Suppressor macrophage treated with lipopolysaccharide for 4 hours (primary cell): ENCODE data around the gene HIVEP2.
A peak's percentile ranks its signal among the peaks of the same experiment; 100 is the strongest.

Source experiments
- DNase-seq: peaks from one replicate; pipeline ENCODE4 v3.0.0-alpha.2; 2020

The HIVEP2 gene

DNA sequence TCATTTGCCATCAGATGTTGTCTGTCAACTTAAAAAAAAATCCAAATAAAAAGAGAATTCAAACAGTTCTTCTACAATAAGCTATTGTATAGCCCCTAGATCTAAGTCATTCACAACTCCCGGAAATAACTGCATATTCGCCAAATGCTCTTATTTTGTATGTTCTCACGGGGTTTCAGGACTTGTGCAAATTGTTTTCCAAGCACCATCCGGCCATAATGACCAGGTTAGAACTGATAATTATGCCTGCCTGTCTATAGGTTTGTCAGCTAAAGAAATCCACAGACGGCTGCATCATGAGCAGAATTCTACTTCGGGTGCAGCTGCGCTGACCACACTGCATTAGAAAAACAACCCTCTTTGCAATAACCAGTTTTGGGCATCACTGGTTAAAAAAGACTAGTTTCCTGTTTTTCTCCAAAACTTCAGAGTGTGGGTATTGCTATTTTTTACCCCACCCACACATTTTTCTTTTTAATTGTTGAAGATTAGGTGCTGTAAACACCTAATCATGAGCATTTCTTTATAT lies 87.7 kb downstream of the HIVEP2 start:
- no peak for DNase-seq

DNA sequence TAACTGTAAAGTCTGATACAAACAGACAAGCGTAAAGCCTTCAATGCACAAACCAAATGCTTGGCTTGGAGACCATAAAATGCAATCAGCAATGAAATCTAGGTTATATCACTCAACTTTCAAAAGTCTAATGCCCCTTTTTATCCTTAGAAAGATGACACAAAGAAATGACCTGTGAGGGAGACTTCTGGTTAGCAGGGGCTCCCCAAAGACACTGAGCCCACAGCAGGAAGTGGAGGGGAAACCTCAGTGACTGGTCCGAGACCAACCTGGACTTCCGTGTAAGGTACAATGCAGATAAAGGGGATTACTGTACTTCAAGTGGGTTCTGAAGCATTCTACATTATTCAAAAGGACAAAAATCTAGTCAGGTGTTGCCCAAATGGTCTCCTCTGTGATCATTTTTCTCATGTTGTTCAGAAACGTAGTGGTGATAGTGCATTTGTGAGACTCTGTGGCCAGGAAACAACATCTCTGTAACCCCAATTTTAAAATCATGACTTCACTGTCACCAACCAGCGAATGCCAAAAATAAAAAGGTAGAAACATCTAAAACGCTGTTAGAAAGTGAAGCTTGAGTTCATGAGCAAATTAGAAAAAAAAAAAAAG lies 88.2 kb downstream of the HIVEP2 start:
- no peak for DNase-seq

DNA sequence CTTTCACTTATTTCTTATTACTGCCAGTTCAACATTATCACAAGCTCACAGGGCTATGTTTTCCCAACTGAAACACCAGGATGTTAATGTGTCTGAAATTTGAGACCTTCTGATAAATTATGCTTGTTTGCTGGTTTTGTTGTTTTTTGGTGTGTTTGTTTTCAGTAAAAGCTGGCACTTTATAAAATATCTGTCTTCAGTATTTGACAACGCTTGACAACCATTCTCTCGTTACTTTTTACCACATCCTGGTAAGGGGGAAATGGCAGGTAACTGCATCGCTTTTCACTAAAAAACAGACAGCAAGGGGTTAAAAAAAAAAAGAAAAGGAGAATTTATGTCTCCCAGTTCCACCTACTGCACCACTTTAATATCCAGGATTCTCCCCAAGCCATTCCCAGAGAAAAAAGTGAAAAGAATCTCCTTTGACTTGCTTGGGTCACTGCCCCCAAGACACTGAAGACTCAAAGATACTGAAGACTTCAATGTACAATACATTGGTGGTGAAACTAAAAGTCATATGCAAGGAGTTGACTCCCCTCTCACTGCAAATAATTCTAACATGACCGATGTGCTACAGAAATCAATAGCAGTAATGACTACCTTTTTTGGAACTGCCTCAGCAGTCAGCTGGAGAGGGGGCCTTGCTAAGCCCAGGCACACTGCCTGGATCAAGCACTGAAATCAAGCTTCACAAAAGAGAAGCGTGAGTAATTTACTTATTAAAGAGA lies 88.9 kb downstream of the HIVEP2 start:
- DNase-seq: no peak

DNA sequence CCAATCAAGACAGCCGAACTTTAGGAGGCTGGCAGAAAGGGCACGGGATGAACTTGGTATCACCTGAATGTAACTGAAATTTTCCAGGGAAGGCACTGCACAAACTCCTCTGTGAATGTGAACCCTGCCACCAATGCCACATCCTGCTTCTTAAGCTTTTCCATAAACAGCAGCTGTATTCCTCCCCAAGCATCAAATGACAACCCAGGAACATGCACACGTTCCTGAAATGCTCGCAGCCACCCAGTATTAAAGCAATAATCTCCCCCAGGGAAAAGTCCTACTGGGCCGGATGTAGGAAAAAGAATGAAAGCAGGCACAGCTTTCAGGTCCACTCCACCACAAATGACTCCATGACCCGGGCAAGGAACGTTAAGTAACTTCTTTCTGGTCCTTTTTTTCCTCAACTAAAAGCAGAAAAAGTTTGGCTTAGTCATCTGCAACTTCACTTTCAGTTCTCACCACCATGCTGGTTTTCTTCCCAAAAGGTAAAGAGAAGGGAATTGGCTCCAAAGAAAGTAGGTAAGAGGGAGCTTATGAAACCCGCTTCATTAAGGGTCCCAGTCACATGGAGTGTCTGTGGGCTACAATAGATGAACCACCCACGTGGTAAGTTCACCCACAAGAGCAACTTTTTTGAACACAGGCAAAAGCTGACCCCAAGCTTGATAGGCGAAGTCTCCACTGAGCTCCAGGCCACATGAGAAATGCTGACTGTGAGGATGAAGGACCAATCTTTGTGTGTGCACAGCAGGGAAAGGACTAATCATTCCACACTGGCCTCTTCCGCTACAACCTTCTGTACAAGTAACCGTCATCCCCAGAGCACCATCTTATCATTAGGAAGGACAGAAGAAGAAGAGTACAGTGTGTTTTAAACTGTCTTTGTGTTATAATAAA lies 90.1 kb downstream of the HIVEP2 start:
- DNase-seq: peak; percentile 80

DNA sequence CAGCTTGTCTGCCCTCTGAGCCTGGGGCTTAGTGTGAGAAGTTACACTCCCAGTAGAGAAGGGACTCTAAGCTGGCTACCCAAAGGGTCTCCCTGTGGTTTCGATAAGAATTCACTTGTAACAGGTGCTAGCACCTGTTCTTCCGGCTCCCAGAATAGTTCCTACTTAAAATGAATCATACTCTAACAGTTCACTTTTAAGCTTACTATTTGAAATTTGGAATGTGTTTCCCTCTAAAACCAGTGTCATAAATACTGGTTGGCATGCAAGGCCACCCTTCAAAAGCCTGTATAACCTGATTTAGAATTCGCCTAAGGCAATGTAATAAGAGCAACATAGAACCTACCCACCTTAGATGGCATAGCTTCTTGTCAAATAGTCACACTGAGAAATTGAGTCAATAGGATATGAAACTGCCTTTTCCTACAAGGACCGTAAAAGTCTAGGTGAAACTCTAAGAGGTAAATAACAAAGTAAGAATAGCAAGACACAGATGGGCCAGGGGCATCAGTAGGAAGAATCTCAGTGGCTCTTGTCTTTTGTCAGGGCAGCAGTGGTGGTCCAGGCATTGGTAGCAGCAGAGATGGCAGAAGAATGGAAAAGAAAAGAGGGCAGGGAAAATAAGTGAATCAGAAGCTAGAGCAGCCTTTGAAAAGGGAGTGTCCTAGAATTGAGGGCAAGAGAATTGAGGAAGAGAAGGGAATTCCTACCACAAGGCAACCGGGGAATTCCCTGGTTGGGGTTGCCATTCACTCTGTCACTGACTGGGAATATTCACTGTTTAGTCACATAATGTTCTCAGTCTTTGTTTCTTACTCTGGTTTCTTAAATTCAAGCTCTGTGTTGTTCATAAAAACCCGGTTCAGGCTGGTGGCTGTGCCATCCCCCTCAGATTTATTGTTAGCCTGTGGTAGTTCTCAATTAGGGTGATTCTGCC lies 91.5 kb downstream of the HIVEP2 start:
- DNase-seq: peak; percentile 87

DNA sequence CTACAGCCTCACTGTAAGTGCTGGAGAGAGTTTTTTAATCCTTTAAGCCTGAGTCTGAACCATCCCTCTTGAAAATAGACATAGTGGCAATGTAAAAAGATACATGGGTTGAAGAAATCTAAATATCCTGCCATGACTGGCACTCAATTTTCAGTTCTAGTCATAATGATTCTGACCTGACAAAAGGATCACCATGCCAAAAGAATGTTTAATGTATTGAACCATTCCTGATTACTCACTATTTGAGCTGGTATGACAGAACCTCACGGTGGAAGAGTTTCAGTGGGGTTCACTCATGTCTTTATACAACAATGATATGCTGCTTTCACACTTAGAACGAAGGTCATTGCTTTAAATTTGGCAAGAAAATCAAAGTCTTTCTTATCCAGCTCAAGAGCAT lies 93.4 kb downstream of the HIVEP2 start:
- DNase-seq: no peak

DNA sequence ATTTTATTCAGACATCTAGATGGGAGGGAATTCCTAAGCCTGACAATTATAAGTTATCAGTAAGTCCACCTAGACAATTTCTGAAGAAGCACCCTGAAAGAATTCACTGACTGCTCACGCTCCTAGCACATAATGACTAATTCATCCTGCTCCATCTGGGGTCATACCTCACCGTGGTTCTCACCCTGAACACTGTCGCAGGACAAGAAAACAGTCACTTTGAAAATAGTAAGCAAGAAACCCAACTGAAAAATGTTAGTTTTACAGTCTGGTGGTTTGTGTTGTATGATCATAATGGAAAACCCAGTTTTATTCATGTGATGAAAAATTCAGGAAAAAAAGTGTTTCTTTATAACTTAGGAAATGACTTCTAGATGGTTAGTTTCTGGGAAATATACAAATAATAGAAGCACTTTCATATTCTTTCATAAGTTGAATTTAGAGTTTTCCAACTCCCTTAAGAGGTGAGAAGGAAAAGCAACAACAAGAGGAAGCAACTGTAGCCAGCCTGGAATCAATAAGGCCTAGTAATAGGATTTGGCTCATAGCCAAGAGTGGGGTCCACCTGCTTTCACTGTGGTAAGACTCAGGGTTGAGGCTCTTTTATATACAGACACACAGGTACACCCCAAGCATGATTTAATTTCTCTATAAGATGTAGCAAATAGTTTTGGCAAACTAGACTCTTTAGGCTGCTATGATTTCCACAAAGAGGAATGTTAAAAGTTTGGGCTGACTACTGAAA lies 94.1 kb downstream of the HIVEP2 start:
- peak; percentile 67 for DNase-seq

DNA sequence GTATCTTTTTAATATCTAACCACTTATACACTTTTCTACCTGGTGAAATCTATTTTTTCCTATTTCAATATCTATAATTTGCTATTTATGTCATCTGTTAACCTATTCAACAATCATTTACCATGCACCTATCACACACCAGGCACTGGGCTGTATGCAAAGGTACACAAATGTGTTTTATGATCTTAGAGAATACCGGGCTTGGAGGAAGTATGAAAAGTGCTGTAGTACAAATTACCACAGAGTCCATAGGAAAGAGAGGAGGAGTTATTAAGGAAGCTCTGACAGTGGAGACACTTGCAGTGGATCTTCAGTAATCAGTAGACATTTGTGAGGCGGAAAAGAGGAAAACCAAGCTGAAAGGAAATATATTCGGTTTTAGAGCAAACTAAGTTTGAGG lies 96.0 kb downstream of the HIVEP2 start:
- DNase-seq: no peak

DNA sequence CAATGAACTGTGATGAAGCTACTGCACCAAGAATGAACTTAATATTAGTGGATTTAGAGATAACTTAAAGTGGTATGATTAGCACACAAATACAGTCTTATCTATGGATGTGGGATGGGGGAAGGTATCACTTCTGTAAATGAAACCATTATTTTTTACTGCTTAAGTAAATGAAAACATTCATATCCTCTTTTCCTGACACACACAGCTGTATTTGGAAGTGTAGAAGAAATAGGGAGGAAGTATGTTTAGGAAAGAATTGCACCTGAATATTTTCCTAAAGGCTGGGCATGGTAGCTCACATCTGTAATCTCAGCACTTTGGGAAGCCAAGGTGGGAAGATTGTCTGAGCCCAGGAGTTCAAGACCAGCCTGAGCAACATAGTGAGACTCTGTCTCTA lies 96.8 kb downstream of the HIVEP2 start:
- no peak for DNase-seq

DNA sequence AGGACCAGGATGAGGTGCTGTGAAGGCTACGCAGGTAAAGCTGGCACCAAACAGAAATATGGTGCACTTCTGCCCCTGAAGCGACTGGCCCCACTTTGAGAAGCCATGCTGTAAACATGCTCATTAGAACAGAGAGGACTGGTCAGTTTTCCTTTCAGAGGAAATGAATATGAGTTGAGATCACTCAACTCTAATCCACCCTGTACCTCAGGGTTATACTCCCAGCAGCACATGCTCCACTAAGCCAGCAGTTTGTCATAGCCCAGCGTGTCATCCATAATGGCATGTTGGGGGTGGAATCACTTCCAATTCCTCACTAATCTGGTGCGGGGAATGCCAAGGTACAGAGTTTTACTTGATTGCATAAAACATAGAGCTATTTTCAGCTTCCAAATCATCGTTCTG lies 98.1 kb downstream of the HIVEP2 start:
- DNase-seq: peak; percentile 85

DNA sequence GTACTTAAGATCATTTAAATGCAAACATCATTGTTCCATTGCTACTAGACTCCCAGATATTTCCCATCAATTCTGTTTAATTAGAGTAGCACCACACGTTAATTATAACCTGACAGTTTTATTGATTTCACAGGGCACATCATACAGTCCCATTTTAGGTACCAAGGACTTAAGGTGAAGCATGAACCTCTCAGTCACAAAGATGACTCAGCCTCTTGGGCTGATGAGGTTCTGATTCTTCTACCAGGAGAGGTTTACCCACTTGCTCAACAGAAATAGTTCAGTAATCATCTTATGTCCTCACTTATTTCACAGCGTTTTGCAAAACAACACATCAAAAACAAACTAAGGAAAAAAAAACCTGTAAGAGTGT lies 98.5 kb downstream of the HIVEP2 start:
- DNase-seq: no peak

DNA sequence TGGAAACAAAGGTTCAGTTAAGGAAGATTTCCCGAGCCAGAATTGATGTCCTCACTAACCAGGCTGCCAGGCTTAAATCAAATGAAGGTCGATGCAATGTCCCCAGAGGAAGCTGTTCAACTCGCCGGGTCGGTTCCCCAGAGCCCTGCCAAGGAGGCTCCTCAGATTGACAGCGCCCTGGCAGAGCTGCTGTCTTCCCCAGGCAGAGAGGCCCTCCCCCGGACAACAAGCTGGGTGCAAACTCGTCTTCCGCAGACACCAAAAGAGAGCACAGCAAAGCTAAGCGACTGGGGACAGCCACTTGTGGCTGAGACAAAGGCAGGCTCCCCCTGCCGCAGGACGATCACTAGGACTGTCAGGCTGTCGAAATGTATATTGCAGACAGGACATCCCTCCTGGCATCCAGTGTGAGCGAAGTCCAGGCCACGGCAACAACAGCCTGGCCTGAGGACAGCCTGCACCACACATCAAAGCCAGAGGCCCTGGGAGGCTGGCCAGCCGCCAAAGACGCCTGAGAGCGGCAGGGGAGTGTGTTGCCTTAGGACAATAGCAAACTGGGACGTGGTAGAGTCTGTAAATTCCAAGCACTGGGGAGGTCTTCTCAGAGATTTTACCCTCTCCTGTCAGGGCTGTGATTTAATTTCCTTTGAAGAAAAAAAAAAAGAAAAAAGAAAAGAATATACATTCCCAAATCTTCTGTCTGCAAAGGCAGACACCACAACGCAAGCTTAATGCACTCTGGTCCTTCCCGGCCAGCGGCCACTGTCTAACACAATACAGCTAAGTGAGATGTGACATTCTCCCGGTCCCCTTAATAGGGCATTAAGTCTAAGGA lies 99.1 kb downstream of the HIVEP2 start:
- DNase-seq: no peak

DNA sequence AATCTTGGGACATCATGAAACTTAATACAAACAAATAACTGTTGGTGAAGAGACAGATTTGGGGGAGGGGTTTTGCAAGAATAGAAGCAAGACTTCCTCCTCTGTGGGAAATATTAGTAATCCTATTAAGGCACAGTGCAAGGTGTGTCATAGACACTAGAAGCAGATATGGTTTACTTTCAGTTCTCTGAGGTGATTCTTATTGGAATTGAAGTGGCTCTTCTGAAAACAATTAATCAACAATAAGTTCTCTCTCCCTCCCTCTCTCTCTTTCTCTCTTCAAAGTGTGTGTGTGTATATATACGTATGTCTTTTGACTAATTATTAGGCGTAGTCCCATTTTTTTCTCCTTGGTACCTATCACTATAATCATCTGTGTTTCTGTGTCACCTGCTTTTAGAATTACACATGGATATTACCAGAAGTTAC lies 99.8 kb downstream of the HIVEP2 start:
- no peak for DNase-seq

DNA sequence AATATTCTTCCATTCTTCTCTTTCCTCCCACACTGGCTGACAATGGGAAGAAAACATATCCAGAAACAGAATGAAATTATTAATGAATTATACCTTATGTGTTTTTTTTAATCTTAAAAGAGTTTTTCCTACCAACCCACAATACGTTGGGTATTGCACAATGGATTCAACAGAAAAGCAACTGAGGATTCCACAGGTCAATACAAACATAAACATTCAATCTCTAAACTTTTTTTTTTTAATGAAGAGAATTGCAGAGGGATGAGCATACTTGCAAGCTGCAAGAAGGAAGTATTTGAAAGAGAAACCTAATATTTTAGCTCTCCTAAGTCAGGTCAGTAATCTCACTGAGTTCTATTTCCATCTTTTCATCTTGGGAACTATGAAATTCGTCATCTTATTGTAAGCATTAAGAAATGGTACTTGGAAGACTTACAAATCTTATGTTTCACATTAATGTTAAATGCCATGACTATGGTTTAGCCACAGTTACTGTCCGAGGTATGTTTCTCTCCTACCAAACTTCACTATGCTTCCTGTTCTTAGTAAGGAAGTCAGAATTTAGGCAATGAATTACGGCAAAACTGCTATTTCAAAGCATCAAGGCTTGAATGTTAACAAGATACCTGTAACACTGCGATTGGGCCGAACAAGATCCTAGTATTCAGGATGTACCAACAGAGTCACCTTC lies 100.8 kb downstream of the HIVEP2 start:
- peak; percentile 69 for DNase-seq

DNA sequence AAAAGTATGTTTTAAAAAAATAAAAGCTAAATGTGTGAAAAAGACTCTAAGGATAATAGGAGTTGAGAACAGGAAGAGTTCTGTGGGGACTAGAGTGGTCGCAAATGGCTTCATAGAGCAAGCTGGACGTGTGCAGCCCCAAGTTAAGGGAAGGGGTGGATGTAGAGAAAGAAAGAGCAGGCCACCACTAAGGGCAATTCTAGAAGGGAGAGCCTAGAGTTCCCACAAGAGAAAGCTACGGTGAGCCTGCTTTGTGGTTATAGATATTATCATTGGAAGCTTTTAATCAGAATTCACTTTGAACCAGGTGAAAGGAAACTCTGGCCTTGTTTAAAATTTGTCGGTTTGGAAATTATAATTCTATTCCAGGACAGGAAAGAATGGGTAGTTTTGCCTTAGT lies 101.6 kb downstream of the HIVEP2 start:
- DNase-seq: no peak

DNA sequence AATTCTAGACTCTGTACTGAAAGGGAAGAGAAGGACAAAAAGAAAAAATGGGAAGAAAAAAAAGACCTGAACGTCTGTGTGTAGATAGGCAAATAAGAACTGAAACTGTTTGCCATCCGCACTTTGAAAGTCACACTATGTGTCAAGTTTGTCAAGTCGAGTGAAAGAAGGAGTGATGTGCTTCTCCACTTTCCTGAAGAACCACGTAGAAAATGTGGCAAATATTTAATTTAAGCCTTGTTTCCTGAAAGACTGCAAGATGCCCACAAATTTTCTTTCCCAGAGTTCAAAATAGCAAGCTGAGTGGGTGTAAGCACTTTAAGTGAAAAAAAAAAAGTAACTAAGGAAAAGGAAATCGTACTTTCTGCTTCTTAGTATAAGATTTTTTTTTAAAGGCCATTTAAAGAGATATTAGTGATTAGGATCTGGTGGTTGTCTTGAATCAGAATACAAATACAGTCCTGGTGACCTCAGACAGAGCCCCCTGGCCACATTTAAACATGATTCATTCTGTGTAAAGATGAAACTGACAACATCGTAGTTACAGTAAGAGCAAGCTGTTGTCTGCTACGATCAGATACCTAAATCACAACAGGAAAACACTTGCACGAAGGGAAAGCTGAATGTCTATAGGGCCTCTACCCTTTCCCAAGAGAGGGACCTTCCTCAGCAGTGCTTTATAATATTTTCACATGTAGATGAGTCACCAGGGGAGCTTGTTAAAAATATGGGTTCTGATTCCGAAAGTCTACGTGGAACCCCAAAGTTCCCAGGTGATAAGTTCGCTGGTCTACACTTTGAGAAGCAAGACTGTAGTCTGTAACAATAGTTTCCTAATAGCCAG lies 102.3 kb downstream of the HIVEP2 start:
- peak; percentile 84 for DNase-seq

DNA sequence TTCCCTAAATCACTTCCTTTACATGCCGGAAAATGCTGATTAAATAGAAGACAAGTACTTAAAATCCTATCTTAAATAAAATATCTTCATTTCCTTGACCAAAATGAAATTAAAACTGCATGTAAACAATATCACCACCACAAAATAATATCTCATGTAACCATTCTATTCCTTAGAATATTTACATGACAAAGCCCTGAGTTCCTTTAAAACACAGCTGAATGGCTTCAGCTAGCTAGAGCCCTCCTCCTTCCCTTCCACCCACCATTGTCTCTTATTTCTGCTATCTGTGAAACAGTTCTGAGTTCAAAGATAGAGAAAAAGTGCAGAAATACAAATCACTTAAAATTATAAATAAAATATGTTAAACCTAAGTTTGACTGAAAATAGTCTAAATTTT lies 103.1 kb downstream of the HIVEP2 start:
- DNase-seq: no peak

DNA sequence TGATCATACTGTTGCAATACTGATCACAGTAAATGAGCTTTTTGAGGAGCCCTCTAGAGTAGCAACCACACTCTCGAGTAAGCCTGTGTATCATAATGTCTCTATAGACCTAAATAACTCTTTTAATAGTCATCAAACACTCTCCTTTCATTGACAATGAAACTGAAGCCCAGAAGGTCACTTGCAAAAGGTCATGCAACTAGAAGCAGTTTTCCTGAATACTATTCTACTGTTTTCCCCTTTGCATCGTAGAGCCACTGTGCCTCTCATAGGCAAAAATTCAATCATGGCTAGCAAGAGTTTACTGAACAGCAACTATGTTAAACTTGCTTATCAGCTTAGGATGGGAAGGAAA lies 105.3 kb downstream of the HIVEP2 start:
- no peak for DNase-seq
